HepG2 (cell line): ENCODE measurements around the gene PPRC1. TPM values are rescaled to one million over a fixed set of nuclear protein-coding genes. Genes with fewer than 3 reads are reported as not detected.

Experiments
- ASH2L ChIP-seq: fragments of 300-600, 200-600 bp; sonication (generic); IDR thresholded peaks from 2 replicates; pipeline ENCODE4 v1.7.0; 2017; ENCODE audit warnings: low read depth, mild to moderate bottlenecking, moderate library complexity, mixed read lengths, low read length; ENCODE audit not compliant: insufficient read length
- BORCS8-MEF2B ChIP-seq: sonication (generic); formaldehyde crosslinking; IDR thresholded peaks from 2 replicates; pipeline ENCODE4 v1.8.0; 2022; ENCODE audit warnings: mild to moderate bottlenecking, missing genetic modification reagents
- BRD4 ChIP-seq: sonication (generic); formaldehyde crosslinking; IDR thresholded peaks from 2 replicates; pipeline ENCODE4 v1.4.0; 2020; ENCODE audit warnings: missing genetic modification reagents
- CTCF ChIP-seq: sonication (generic); formaldehyde crosslinking; IDR thresholded peaks from 2 replicates; pipeline ENCODE4 v1.5.0; 2020; ENCODE audit warnings: mild to moderate bottlenecking, missing genetic modification reagents, moderate library complexity
- EED ChIP-seq: sonication (generic); formaldehyde crosslinking; IDR thresholded peaks from 2 replicates; pipeline ENCODE4 v1.5.0; 2020; ENCODE audit warnings: mild to moderate bottlenecking, missing genetic modification reagents
- GLI4 ChIP-seq: sonication (generic); formaldehyde crosslinking; IDR thresholded peaks from 2 replicates; pipeline ENCODE4 v1.5.1; 2020; ENCODE audit warnings: missing genetic modification reagents, mild to moderate bottlenecking, moderate library complexity, borderline replicate concordance
- HIVEP1 ChIP-seq: sonication (generic); formaldehyde crosslinking; IDR thresholded peaks from 2 replicates; pipeline ENCODE4 v1.4.0; 2020; ENCODE audit warnings: mild to moderate bottlenecking, missing genetic modification reagents
- HOXA3 ChIP-seq: sonication (generic); formaldehyde crosslinking; IDR thresholded peaks from 2 replicates; pipeline ENCODE4 v1.5.0; 2020; ENCODE audit warnings: missing genetic modification reagents
- MXD3 ChIP-seq: IDR thresholded peaks from 2 replicates; pipeline ENCODE4 v1.6.1; 2016; ENCODE audit warnings: mild to moderate bottlenecking, missing biosample characterization, missing genetic modification reagents
- RBFOX2 ChIP-seq: fragments of 200-400 bp; formaldehyde crosslinking; IDR thresholded peaks from 2 replicates; pipeline ENCODE4 v1.6.1; 2017; ENCODE audit warnings: low read depth, mild to moderate bottlenecking, low read length
- UBTF ChIP-seq: sonication (generic); formaldehyde crosslinking; IDR thresholded peaks from 2 replicates; pipeline ENCODE4 v1.4.0; 2020; ENCODE audit warnings: mild to moderate bottlenecking, missing genetic modification reagents
- ZFY ChIP-seq: sonication (generic); formaldehyde crosslinking; IDR thresholded peaks from 2 replicates; pipeline ENCODE4 v1.4.0; 2020; ENCODE audit warnings: missing genetic modification reagents
- ZKSCAN1 ChIP-seq: fragments of 150-350 bp; IDR thresholded peaks from 2 replicates; pipeline ENCODE4 v1.6.1; 2014; ENCODE audit warnings: low read length
- ZNF777 ChIP-seq: sonication (generic); formaldehyde crosslinking; IDR thresholded peaks from 2 replicates; pipeline ENCODE4 v1.4.0; 2020; ENCODE audit warnings: missing genetic modification reagents
- polyA plus RNA-seq, 8 experiments: library from polyadenylated mRNA; depleted of rRNA in 3 of 8; stranded (reverse) in 7 of 8; unstranded in 1 of 8; fragments of >200 nt; fragmentation: Illumina TruSeq in 4 of 8; extraction: Trizol in 4 of 8; gene quantifications; 2 replicates each; pipeline versions ENCODE4 v1.2.1 to v1.2.3, GENCODE V29; 2011 to 2016; ENCODE audit warnings: low read depth in 4 of 8, missing spikeins in 1 of 8, mixed read lengths in 1 of 8; ENCODE audit not compliant: insufficient read depth in 1 of 8
- total RNA-seq, 5 experiments: library from RNA; depleted of rRNA; stranded (reverse); fragments of >200 nt; fragmentation: Illumina TruSeq; extraction: Trizol; gene quantifications; 2 replicates each; pipeline ENCODE4 v1.2.3, GENCODE V29; 2016; ENCODE audit warnings: low read depth in 1 of 5
- TF ChIP-seq, protein P1 (sequence below): sonication (generic); formaldehyde crosslinking; IDR thresholded peaks from 2 replicates; pipeline ENCODE4 v1.5.0; 2020; ENCODE audit warnings: missing genetic modification reagents, mild to moderate bottlenecking, borderline replicate concordance
- TF ChIP-seq, protein P2 (sequence below): IDR thresholded peaks from 2 replicates; pipeline ENCODE4 v1.6.1; 2016; ENCODE audit warnings: missing compliant biosample characterization, missing genetic modification reagents, borderline replicate concordance
- TF ChIP-seq, protein P3 (sequence below): IDR thresholded peaks from 2 replicates; pipeline ENCODE4 v1.6.1; 2016; ENCODE audit warnings: mild to moderate bottlenecking
- TF ChIP-seq, protein P4 (sequence below): sonication (generic); formaldehyde crosslinking; IDR thresholded peaks from 2 replicates; pipeline ENCODE4 v1.4.0; 2020; ENCODE audit warnings: mild to moderate bottlenecking, missing genetic modification reagents

PPRC1 gene
- total and polyA plus RNA-seq, 2 of the 13 experiments (the other 11 are each of a cell fraction or from before 2014, with no cell fraction given) = 18.7 to 24.2 TPM

GRCh38 chr10:102133373-102134195 lies 744 bp downstream of the PPRC1 start (continued):
- TF ChIP-seq, protein P1, sequence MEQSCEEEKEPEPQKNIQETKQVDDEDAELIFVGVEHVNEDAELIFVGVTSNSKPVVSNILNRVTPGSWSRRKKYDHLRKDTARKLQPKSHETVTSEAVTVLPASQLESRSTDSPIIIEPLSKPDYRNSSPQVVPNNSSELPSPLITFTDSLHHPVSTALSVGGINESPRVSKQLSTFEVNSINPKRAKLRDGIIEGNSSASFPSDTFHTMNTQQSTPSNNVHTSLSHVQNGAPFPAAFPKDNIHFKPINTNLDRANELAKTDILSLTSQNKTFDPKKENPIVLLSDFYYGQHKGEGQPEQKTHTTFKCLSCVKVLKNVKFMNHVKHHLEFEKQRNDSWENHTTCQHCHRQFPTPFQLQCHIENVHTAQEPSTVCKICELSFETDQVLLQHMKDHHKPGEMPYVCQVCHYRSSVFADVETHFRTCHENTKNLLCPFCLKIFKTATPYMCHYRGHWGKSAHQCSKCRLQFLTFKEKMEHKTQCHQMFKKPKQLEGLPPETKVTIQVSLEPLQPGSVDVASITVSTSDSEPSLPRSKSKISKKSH (CRISPR knock-in tag) = no peak
- TF ChIP-seq ZNF777 (CRISPR knock-in tag) (peak; percentile 45), HOXA3 (CRISPR knock-in tag) (peak; percentile 48; the same call in 1 of the 2 replicates), ZFY (CRISPR knock-in tag) (no peak), ASH2L (peak; percentile 23), UBTF (CRISPR knock-in tag) (peak; percentile 24; the same call in 1 of the 2 replicates), BORCS8-MEF2B (CRISPR knock-in tag) (peak; percentile 40; the same call in 1 of the 2 replicates), GLI4 (CRISPR knock-in tag) (0 out of 2 replicates have a peak, but pooled peaks have one; percentile 41), ZKSCAN1 (no peak), EED (CRISPR knock-in tag) (0 out of 2 replicates have a peak, but pooled peaks have one; percentile 8), MXD3 (CRISPR knock-in tag) (peak; percentile 88; the same call in 1 of the 2 replicates), BRD4 (CRISPR knock-in tag) (peak; percentile 67), CTCF (CRISPR knock-in tag) (0 out of 2 replicates have a peak, but pooled peaks have one; percentile 8), RBFOX2 (peak; percentile 30; the same call in 1 of the 2 replicates), HIVEP1 (CRISPR knock-in tag) (peak; percentile 44; the same call in 1 of the 2 replicates)
- TF ChIP-seq, protein P2, sequence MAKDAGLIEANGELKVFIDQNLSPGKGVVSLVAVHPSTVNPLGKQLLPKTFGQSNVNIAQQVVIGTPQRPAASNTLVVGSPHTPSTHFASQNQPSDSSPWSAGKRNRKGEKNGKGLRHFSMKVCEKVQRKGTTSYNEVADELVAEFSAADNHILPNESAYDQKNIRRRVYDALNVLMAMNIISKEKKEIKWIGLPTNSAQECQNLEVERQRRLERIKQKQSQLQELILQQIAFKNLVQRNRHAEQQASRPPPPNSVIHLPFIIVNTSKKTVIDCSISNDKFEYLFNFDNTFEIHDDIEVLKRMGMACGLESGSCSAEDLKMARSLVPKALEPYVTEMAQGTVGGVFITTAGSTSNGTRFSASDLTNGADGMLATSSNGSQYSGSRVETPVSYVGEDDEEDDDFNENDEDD (CRISPR knock-in tag) = peak; percentile 62; the same call in 1 of the 2 replicates
- TF ChIP-seq, protein P3, sequence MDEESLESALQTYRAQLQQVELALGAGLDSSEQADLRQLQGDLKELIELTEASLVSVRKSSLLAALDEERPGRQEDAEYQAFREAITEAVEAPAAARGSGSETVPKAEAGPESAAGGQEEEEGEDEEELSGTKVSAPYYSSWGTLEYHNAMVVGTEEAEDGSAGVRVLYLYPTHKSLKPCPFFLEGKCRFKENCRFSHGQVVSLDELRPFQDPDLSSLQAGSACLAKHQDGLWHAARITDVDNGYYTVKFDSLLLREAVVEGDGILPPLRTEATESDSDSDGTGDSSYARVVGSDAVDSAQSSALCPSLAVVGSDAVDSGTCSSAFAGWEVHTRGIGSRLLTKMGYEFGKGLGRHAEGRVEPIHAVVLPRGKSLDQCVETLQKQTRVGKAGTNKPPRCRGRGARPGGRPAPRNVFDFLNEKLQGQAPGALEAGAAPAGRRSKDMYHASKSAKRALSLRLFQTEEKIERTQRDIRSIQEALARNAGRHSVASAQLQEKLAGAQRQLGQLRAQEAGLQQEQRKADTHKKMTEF = 0 out of 2 replicates have a peak, but pooled peaks have one; percentile 6
- TF ChIP-seq, protein P4, sequence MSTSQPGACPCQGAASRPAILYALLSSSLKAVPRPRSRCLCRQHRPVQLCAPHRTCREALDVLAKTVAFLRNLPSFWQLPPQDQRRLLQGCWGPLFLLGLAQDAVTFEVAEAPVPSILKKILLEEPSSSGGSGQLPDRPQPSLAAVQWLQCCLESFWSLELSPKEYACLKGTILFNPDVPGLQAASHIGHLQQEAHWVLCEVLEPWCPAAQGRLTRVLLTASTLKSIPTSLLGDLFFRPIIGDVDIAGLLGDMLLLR = peak; percentile 91; the same call in 1 of the 2 replicates
